Measurements from ENCODE around the gene ECE1. TPM values are rescaled to one million over a fixed set of nuclear protein-coding genes. Genes with fewer than 3 reads are reported as not detected.

Gene ECE1
- polyA plus RNA-seq, 3 donors = 10.6 to 42.4 (median 23.3) TPM

- peak overlapping the region; percentile 25 to 84 (median 73) for H3K27ac Mint-ChIP-seq
- intact Hi-C loops (cut with micrococcal nuclease) = no loop called here
- no peak overlapping the region for H3K9ac ChIP-seq (ENCODE audit: insufficient read depth, low read length, poor library complexity, severe bottlenecking)
- peak overlapping the region in 1 of 2 donors; percentile 83 for H3K4me3 Mint-ChIP-seq
- H2AFZ ChIP-seq (ENCODE audit: insufficient read depth, low read depth, low read length, poor library complexity, severe bottlenecking) = no peak overlapping the region
- no peak for TF ChIP-seq CTCF (IDR thresholded peaks at IDR 0.05)
- H4K20me1 ChIP-seq (ENCODE audit: insufficient read depth, low read length) = peaks cover 12% of the 10 kb centered on the region
- no peaks in the 10 kb centered on the region for H3K79me2 ChIP-seq (ENCODE audit: insufficient read depth, low read length)
- H3K4me3 ChIP-seq (replicated peaks in 1 of 3; ENCODE audit: low read depth in 2 of 3, low read length in 3 of 3) = peak overlapping the region in 1 of 3 experiments; percentile 1
- peaks cover 61 to 63% of the 10 kb centered on the region in 2 donors for H3K36me3 Mint-ChIP-seq
- peaks cover 43 to 58% of the 10 kb centered on the region in 2 donors for H3K4me1 ChIP-seq (ENCODE audit: control insufficient read depth in 1 of 2, insufficient read depth in 2 of 2, low read length in 2 of 2)
- H3K9me3 Mint-ChIP-seq = peaks cover 0 to 10% (median 0%) of the 10 kb centered on the region in 7 donors
- H3K27me3 Mint-ChIP-seq (ENCODE audit: low read depth in 3 of 3) = peaks cover 23 to 66% (median 43%) of the 10 kb centered on the region in 3 donors
- H3K4me2 ChIP-seq (replicated peaks; ENCODE audit: extremely low read depth, low read length, poor library complexity, severe bottlenecking) = peak overlapping the region; percentile 44
- peaks cover 6 to 14% of the 10 kb centered on the region in 2 donors for H3K36me3 ChIP-seq (replicated peaks in 1 of 2; ENCODE audit: control insufficient read depth in 1 of 2, insufficient read depth in 2 of 2, low read length in 2 of 2)
- no peaks in the 10 kb centered on the region for H3K9me3 ChIP-seq (replicated peaks in 1 of 2; ENCODE audit: control insufficient read depth in 1 of 2, insufficient read depth in 1 of 2, low read length in 2 of 2)
- WGBS (ENCODE audit: insufficient coverage) = no CpG with 5 or more reads among the region's 2 CpGs
- H3K27me3 ChIP-seq (ENCODE audit: control insufficient read depth in 2 of 2, insufficient read depth in 2 of 2, low read length in 2 of 2) = peaks cover 0 to 33% of the 10 kb centered on the region in 2 donors
- peaks cover 54% of the 10 kb centered on the region for H3K4me1 Mint-ChIP-seq
- DNase-seq = no peak
- H3K27ac ChIP-seq (ENCODE audit: low read depth in 1 of 2, low read length in 2 of 2) = peak overlapping the region in 1 of 2 donors; percentile 68
Observed at GRCh38 chr1:21285055-21285372, 5.2 kb downstream of the ECE1 start.

- peak overlapping the region; percentile 46 to 84 (median 73) for H3K27ac Mint-ChIP-seq
- Histone ChIP-seq H3K4me1 (ENCODE audit: control insufficient read depth in 1 of 2, insufficient read depth in 2 of 2, low read length in 2 of 2) (peaks cover 46 to 58% of the 10 kb centered on the region in 2 donors), H3K79me2 (ENCODE audit: insufficient read depth, low read length) (no peaks in the 10 kb centered on the region)
Observed at GRCh38 chr1:21284206-21285054, 5.8 kb downstream of the ECE1 start.

More at GRCh38 chr1:21284206-21285054, 5.8 kb downstream of the ECE1 start:
- H4K20me1 ChIP-seq (ENCODE audit: insufficient read depth, low read length) = peaks cover 13% of the 10 kb centered on the region
- no peak for TF ChIP-seq CTCF (IDR thresholded peaks at IDR 0.05)
- Mint-ChIP-seq H3K9me3 (peaks cover 0 to 8% (median 0%) of the 10 kb centered on the region in 7 donors), H3K36me3 (peaks cover 63 to 65% of the 10 kb centered on the region in 2 donors), H3K4me3 (peak overlapping the region; percentile 38 to 83), H3K4me1 (peaks cover 59% of the 10 kb centered on the region), H3K27me3 (ENCODE audit: low read depth in 3 of 3) (peaks cover 23 to 63% (median 43%) of the 10 kb centered on the region in 3 donors)
- H3K27ac ChIP-seq (ENCODE audit: low read depth in 1 of 2, low read length in 2 of 2) = peak overlapping the region in 1 of 2 donors; percentile 68
- no peak overlapping the region for H2AFZ ChIP-seq (ENCODE audit: insufficient read depth, low read depth, low read length, poor library complexity, severe bottlenecking)
- peaks cover 0 to 30% of the 10 kb centered on the region in 2 donors for H3K27me3 ChIP-seq (ENCODE audit: control insufficient read depth in 2 of 2, insufficient read depth in 2 of 2, low read length in 2 of 2)
- peak overlapping the region in 1 of 3 experiments; percentile 1 for H3K4me3 ChIP-seq (replicated peaks in 1 of 3; ENCODE audit: low read depth in 2 of 3, low read length in 3 of 3)
- DNase-seq = peak; percentile 68 to 86 (median 77)
- peak overlapping the region; percentile 44 for H3K4me2 ChIP-seq (replicated peaks; ENCODE audit: extremely low read depth, low read length, poor library complexity, severe bottlenecking)
- no peaks in the 10 kb centered on the region for H3K9me3 ChIP-seq (replicated peaks in 1 of 2; ENCODE audit: control insufficient read depth in 1 of 2, insufficient read depth in 1 of 2, low read length in 2 of 2)
- intact Hi-C loops (cut with micrococcal nuclease) = no loop called here
- no peak overlapping the region for H3K9ac ChIP-seq (ENCODE audit: insufficient read depth, low read length, poor library complexity, severe bottlenecking)
- H3K36me3 ChIP-seq (replicated peaks in 1 of 2; ENCODE audit: control insufficient read depth in 1 of 2, insufficient read depth in 2 of 2, low read length in 2 of 2) = peaks cover 6 to 14% of the 10 kb centered on the region in 2 donors
- 73% methylated on average over 17 of the region's 17 CpGs for WGBS (ENCODE audit: insufficient coverage)
